Endothelial cell (in vitro differentiated cells): ENCODE data around the gene SCAF1. TPM values are rescaled to one million over a fixed set of nuclear protein-coding genes. Genes with fewer than 3 reads are reported as not detected.

Experiments
- DNase-seq: peaks from one replicate; pipeline ENCODE4 v3.0.0; 2021; ENCODE audit warnings: low spot score
- H3K27ac Mint-ChIP-seq: one replicate; pipeline ENCODE4 v1.8.0; 2021; ENCODE audit warnings: mixed read lengths, inconsistent platforms; ENCODE audit not compliant: unreplicated experiment
- H3K27me3 Mint-ChIP-seq: one replicate; pipeline ENCODE4 v1.8.0; 2021; ENCODE audit warnings: mild to moderate bottlenecking, moderate library complexity, mixed read lengths, inconsistent platforms; ENCODE audit not compliant: unreplicated experiment
- H3K36me3 Mint-ChIP-seq: one replicate; pipeline ENCODE4 v1.8.0; 2021; ENCODE audit warnings: mild to moderate bottlenecking, low read depth, mixed read lengths, inconsistent platforms; ENCODE audit not compliant: unreplicated experiment
- H3K4me1 Mint-ChIP-seq: one replicate; pipeline ENCODE4 v1.8.0; 2021; ENCODE audit warnings: mild to moderate bottlenecking, mixed read lengths, inconsistent platforms; ENCODE audit not compliant: unreplicated experiment
- H3K4me3 Mint-ChIP-seq: one replicate; pipeline ENCODE4 v1.8.0; 2021; ENCODE audit warnings: mild to moderate bottlenecking, mixed read lengths, inconsistent platforms; ENCODE audit not compliant: unreplicated experiment
- H3K9me3 Mint-ChIP-seq: one replicate; pipeline ENCODE4 v1.8.0; 2021; ENCODE audit warnings: mixed read lengths, inconsistent platforms; ENCODE audit not compliant: unreplicated experiment
- CTCF ChIP-seq: fragments of 200-600 bp; sonication (generic); IDR thresholded peaks from one replicate; pipeline ENCODE4 v1.5.0; 2021; ENCODE audit warnings: antibody characterized with exemption; ENCODE audit not compliant: unreplicated experiment
- total RNA-seq: library from RNA; stranded (reverse); fragmentation: NEBNext Ultra II Directional; extraction: Animal tissue kit (Norgen Biotek cat#: 25700); gene quantifications from one replicate; pipeline ENCODE4 v1.2.1, GENCODE V29; 2021; ENCODE audit not compliant: unreplicated experiment

Gene SCAF1
- total RNA-seq, 1 donor from 2014 or later: 90.3 TPM

- Mint-ChIP-seq H3K4me3 (peak within 1 kb of the TSS; percentile 89), H3K27me3 (peaks cover 40% of the 10 kb centered on the region), H3K9me3 (no peaks in the 10 kb centered on the region), H3K27ac (peak within 1 kb of the TSS; percentile 99), H3K4me1 (peaks cover 62% of the 10 kb centered on the region), H3K36me3 (peaks cover 14% of the 10 kb centered on the region)
- TF ChIP-seq CTCF: no peak
- peak; percentile 99 for DNase-seq
Observed at GRCh38 chr19:49640113-49640898, 1.7 kb upstream of the SCAF1 start, which contains the start of gene RRAS. Gene RRAS (minus strand): TSS chr19:49640143. CDS start chr19:49640098, 45 bp downstream.

GRCh38 chr19:49642492-49643035, 555 bp downstream of the SCAF1 start:
- H3K4me1 Mint-ChIP-seq: peaks cover 49% of the 10 kb centered on the region
- TF ChIP-seq CTCF: no peak
- DNase-seq: no peak
- H3K4me3 Mint-ChIP-seq: peak overlapping the region; percentile 100
- H3K27me3 Mint-ChIP-seq: peaks cover 28% of the 10 kb centered on the region
- H3K9me3 Mint-ChIP-seq: no peaks in the 10 kb centered on the region
- H3K36me3 Mint-ChIP-seq: peaks cover 27% of the 10 kb centered on the region
- peak overlapping the region; percentile 95 for H3K27ac Mint-ChIP-seq

GRCh38 chr19:49643466-49643865, 1.5 kb downstream of the SCAF1 start:
- no peak for DNase-seq
- peaks cover 43% of the 10 kb centered on the region for H3K4me1 Mint-ChIP-seq
- TF ChIP-seq CTCF: no peak
- peak overlapping the region; percentile 75 for H3K27ac Mint-ChIP-seq
- H3K27me3 Mint-ChIP-seq: peaks cover 23% of the 10 kb centered on the region
- peak overlapping the region; percentile 100 for H3K4me3 Mint-ChIP-seq
- peaks cover 27% of the 10 kb centered on the region for H3K36me3 Mint-ChIP-seq
- no peaks in the 10 kb centered on the region for H3K9me3 Mint-ChIP-seq

GRCh38 chr19:49645592-49645991, 3.6 kb downstream of the SCAF1 start:
- peaks cover 14% of the 10 kb centered on the region for H3K27me3 Mint-ChIP-seq
- no peak for TF ChIP-seq CTCF
- H3K36me3 Mint-ChIP-seq: peaks cover 39% of the 10 kb centered on the region
- no peak overlapping the region for H3K4me3 Mint-ChIP-seq
- H3K9me3 Mint-ChIP-seq: no peaks in the 10 kb centered on the region
- H3K27ac Mint-ChIP-seq: peak overlapping the region; percentile 67
- DNase-seq: no peak
- H3K4me1 Mint-ChIP-seq: peaks cover 41% of the 10 kb centered on the region

GRCh38 chr19:49645995-49646394, 4.0 kb downstream of the SCAF1 start:
- no peak for DNase-seq
- H3K27me3 Mint-ChIP-seq: peaks cover 10% of the 10 kb centered on the region
- peak overlapping the region; percentile 37 for H3K4me3 Mint-ChIP-seq
- no peak overlapping the region for H3K27ac Mint-ChIP-seq
- H3K9me3 Mint-ChIP-seq: no peaks in the 10 kb centered on the region
- peaks cover 36% of the 10 kb centered on the region for H3K4me1 Mint-ChIP-seq
- no peak for TF ChIP-seq CTCF
- H3K36me3 Mint-ChIP-seq: peaks cover 39% of the 10 kb centered on the region
